ENCODE data around the gene ZNF664. TPM values are rescaled to one million over a fixed set of nuclear protein-coding genes. Genes with fewer than 3 reads are reported as not detected.

ZNF664 gene
- total RNA-seq, 2 experiments from 2014 or later: 45.6 to 59.8 TPM

GRCh38 chr12:124041907-124042306, 68.9 kb downstream of the ZNF664 start:
- H3K9me2 ChIP-seq (ENCODE audit: insufficient read depth, low read length): no peaks in the 10 kb centered on the region
- no peaks in the 10 kb centered on the region for H3K9me3 ChIP-seq (ENCODE audit: low read length)
- ChIA-PET POLR2A (no interaction called here), CTCF (ENCODE audit: unreplicated experiment) (no interaction called here)
- no peak for DNase-seq (ENCODE audit: low spot score)
- no peak overlapping the region for H2AFZ ChIP-seq (ENCODE audit: low read length)
- BruUV-seq (replicated peaks): no TSS peak
- H3K4me3 ChIP-seq (ENCODE audit: low read depth, low read length, poor library complexity, severe bottlenecking): no peak overlapping the region
- H3K79me2 ChIP-seq (ENCODE audit: insufficient read depth, low read depth, low read length): no peaks in the 10 kb centered on the region
- no peak overlapping the region for H3K27ac ChIP-seq (ENCODE audit: low read depth, low read length, poor library complexity, severe bottlenecking)
- no peak overlapping the region for H3K4me2 ChIP-seq (ENCODE audit: low read length)
- no peaks in the 10 kb centered on the region for H3K4me1 ChIP-seq (ENCODE audit: insufficient read depth, low read length, poor library complexity, severe bottlenecking)
- no peaks in the 10 kb centered on the region for H4K20me1 ChIP-seq (ENCODE audit: insufficient read depth, low read length)
- TF ChIP-seq CTCF (conservative IDR thresholded peaks at IDR 0.05; ENCODE audit: low read length): no peak
- H3K36me3 ChIP-seq (ENCODE audit: insufficient read depth, low read length): no peaks in the 10 kb centered on the region
- intact Hi-C loops (cut with micrococcal nuclease; ENCODE audit: unreplicated experiment): no loop called here

DNA sequence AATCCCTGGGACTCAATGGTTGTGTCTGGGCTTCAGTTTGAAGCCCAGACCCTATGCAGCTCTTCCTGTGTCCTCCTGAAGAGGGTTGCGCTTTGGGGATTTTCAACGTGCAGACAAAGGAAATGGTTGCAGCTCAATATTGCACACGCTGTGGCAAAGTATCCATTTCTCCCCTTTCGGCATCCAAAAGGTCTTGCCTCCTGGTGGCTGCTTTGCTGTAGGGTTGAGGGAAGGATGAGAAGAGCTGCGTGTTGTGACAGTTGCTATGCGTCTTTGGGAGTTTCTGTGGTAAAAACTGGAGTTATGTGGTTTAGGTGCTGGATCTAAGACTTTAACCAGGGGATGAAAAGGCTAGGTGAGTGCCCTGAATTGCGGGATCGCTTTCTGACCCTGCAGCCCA, 71.0 kb downstream of the ZNF664 start:
- Histone ChIP-seq H3K4me1 (ENCODE audit: insufficient read depth, low read length, poor library complexity, severe bottlenecking) (no peaks in the 10 kb centered on the region), H3K36me3 (ENCODE audit: insufficient read depth, low read length) (no peaks in the 10 kb centered on the region), H3K9me3 (ENCODE audit: low read length) (no peaks in the 10 kb centered on the region; the same call in 1 of the 2 replicates), H3K9me2 (ENCODE audit: insufficient read depth, low read length) (no peaks in the 10 kb centered on the region), H3K27ac (ENCODE audit: low read depth, low read length, poor library complexity, severe bottlenecking) (no peak overlapping the region), H2AFZ (ENCODE audit: low read length) (no peak overlapping the region), H3K4me2 (ENCODE audit: low read length) (no peak overlapping the region), H3K79me2 (ENCODE audit: insufficient read depth, low read depth, low read length) (no peaks in the 10 kb centered on the region), H4K20me1 (ENCODE audit: insufficient read depth, low read length) (no peaks in the 10 kb centered on the region), H3K4me3 (ENCODE audit: low read depth, low read length, poor library complexity, severe bottlenecking) (no peak overlapping the region)
- intact Hi-C loops (cut with micrococcal nuclease; ENCODE audit: unreplicated experiment): no loop called here
- DNase-seq (ENCODE audit: low spot score): no peak
- BruUV-seq (replicated peaks): no TSS peak
- TF ChIP-seq EZH2phosphoT487 (IDR thresholded peaks at IDR 0.05; ENCODE audit: borderline replicate concordance, low read depth, low read length) (no peak), CTCF (conservative IDR thresholded peaks at IDR 0.05; ENCODE audit: low read length) (no peak)
- CTCF ChIA-PET (ENCODE audit: unreplicated experiment): no interaction called here
- POLR2A ChIA-PET: interaction anchor here (0.7 kb wide), 1 partner anchor 9 kb away, joined by 3 read pairs; no protein-coding TSS in a partner anchor

GRCh38 chr12:124044809-124045321, 71.8 kb downstream of the ZNF664 start:
- CTCF ChIA-PET (ENCODE audit: unreplicated experiment): no interaction called here
- no peak overlapping the region for H3K4me3 ChIP-seq (ENCODE audit: low read depth, low read length, poor library complexity, severe bottlenecking)

More at GRCh38 chr12:124044809-124045321, 71.8 kb downstream of the ZNF664 start:
- no peaks in the 10 kb centered on the region for H4K20me1 ChIP-seq (ENCODE audit: insufficient read depth, low read length)
- H2AFZ ChIP-seq (ENCODE audit: low read length): no peak overlapping the region
- no peaks in the 10 kb centered on the region for H3K36me3 ChIP-seq (ENCODE audit: insufficient read depth, low read length)
- H3K9me3 ChIP-seq (ENCODE audit: low read length): no peaks in the 10 kb centered on the region; the same call in 1 of the 2 replicates
- H3K4me1 ChIP-seq (ENCODE audit: insufficient read depth, low read length, poor library complexity, severe bottlenecking): no peaks in the 10 kb centered on the region
- H3K9me2 ChIP-seq (ENCODE audit: insufficient read depth, low read length): no peaks in the 10 kb centered on the region
- H3K27ac ChIP-seq (ENCODE audit: low read depth, low read length, poor library complexity, severe bottlenecking): no peak overlapping the region
- no peak for TF ChIP-seq CTCF (conservative IDR thresholded peaks at IDR 0.05; ENCODE audit: low read length)
- TF ChIP-seq EZH2phosphoT487 (IDR thresholded peaks at IDR 0.05; ENCODE audit: borderline replicate concordance, low read depth, low read length): no peak
- POLR2A ChIA-PET: interaction anchor here (0.7 kb wide), 1 partner anchor 8 kb away, joined by 3 read pairs; no protein-coding TSS in a partner anchor
- BruUV-seq (replicated peaks): no TSS peak
- no peaks in the 10 kb centered on the region for H3K79me2 ChIP-seq (ENCODE audit: insufficient read depth, low read depth, low read length)
- intact Hi-C loops (cut with micrococcal nuclease; ENCODE audit: unreplicated experiment): no loop called here
- DNase-seq (ENCODE audit: low spot score): no peak
- H3K4me2 ChIP-seq (ENCODE audit: low read length): no peak overlapping the region
